HG03060 (cell line): ENCODE data around the gene MARCHF9.

Experiments used
- ATAC-seq: cut with Tn5 transposase; IDR thresholded peaks from one replicate; pipeline ENCODE4 v1.9.1; 2021; ENCODE audit warnings: low read depth, moderate number of reproducible peaks; ENCODE audit not compliant: unreplicated experiment

The MARCHF9 gene

DNA sequence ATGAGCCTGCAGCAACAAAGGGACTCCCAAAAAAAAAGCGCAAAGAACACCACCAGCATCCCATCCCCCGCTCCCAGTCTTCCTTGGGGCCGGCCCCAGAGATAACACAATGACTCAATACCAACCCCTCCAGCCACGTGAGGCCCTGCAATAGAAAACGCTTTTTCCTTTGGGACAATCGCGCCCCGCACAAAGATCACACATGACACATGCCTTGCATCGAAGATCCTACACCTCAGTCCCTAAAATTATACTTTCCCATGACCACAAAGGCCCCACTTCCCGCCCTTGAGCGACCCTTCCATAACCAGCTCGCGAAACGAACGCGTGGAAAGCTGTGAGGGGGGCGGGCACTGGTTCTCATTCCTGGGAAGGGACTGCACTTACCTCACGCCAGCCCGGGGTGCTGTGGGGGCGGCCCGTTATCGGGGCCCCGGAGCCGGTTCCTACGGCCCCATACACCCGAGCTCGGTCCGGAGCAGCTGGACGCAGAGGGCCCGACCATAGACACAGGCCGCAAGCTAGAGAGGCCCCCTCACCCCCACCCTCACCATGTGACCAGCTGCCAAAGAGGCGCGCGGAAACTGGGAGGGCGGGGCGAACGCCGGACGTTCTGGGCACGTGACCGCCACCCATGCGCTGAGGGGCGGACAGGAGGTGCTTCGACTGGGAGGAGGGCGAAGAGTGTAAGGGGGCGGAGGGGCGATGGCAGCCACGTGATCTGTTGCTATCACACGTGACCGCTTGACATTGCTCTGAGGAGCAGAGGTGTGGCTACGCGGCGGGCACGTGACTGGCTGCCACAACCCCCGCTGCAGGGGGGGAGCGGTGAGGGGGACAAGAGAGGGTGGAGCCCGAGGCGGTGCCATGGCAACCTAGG lies 2.9 kb upstream of the MARCHF9 start, which contains the start of gene CDK4:
TSS of gene CDK4 (minus strand) at position 523 of the 880 bp plus-strand sequence. CDS start 593 bp downstream, outside the sequence.
- ATAC-seq, result peak; percentile 71

DNA sequence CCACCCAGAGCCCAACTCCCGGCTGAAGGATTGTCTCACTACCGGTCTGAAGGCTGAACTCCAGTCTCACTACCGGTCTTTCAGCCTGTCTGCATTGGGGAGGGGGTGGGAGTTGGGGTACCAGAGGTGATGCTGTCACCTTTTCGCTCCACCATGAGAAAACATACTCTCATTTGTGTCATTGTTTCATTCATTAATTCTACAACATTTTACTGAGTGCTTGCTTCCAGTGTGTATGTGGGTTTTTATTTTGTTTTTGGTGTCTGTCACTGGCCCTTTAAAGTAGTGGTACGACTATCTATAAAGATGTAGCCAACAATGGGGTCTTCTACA lies 2.3 kb upstream of the MARCHF9 start:
- ATAC-seq, result no peak

DNA sequence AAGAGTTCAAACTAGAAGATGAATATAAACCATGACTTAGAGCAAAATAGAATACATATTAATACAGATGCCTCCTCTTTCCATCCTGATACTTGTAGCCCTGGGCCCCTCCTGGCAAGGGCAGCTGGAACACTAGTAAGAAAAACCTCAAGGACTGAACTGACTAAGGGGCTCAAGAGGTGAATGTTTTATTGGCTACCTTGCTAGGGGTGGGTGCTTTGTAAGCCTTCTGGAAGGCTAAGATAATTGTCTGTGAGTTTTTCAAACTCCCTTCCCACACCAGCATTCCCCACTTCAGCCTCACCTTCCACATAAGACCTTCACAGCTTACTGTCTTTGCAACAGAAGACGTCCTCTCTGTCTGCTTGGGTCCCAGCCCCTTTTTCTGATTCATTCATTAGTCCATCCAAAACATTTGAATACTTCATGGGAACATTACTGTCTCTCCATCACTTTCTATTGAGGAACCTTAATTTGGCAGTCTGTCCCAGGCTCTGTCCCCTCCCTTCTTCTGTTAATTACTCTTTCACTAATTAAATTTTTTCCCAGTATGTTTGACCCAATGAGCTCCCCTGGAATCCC lies 1.1 kb upstream of the MARCHF9 start:
- no peak for ATAC-seq

DNA sequence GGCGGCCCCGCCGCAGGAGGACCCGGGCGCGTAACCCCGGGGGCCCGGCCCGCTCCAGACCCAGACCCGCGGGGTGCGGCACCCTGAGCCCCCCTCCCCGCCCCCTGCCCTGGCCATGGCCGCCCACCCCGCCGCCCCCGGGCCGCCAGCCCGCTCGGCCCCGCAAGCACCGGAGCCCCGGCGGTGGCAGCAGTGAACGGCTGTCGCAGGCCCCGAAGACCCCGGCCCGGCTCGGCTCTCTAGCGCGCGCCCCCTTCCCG lies 221 bp downstream of the MARCHF9 start:
- no peak for ATAC-seq

DNA sequence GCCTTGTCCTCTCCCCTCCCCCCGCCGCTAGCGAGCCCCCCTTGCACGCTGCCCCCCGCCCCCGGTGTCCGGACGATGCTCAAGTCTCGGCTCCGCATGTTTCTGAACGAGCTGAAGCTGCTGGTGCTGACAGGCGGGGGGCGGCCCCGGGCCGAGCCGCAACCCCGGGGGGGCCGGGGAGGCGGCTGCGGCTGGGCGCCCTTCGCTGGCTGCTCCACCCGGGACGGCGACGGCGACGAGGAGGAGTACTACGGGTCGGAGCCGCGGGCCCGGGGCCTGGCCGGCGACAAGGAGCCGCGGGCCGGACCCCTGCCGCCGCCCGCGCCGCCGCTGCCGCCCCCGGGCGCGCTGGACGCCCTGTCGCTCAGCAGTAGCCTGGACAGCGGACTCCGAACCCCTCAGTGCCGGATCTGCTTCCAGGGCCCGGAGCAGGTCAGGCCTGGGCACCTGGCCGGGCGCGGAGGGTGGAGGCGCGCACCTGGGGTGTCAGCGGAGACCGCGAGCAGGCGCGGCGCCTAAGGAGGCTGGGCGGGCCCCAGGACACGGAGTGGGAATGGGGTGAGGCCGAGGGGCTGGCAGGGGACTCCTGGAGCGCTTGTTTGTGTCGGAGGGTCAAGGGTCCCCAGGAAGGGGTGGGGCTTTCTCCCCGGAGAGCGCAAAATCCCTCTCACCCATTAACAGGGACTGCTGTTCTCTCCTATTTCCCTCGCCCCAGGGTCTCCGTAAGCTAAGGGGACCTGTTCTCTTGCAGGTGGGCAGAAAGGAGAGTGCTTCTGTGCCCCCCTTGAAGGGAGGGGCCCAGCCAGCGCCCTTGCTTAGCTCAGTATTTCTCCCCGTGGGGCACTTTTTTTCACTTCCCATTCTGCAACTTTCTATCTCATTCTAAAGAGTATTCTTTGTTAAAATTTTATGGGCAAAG lies 810 bp downstream of the MARCHF9 start:
- no peak for ATAC-seq

DNA sequence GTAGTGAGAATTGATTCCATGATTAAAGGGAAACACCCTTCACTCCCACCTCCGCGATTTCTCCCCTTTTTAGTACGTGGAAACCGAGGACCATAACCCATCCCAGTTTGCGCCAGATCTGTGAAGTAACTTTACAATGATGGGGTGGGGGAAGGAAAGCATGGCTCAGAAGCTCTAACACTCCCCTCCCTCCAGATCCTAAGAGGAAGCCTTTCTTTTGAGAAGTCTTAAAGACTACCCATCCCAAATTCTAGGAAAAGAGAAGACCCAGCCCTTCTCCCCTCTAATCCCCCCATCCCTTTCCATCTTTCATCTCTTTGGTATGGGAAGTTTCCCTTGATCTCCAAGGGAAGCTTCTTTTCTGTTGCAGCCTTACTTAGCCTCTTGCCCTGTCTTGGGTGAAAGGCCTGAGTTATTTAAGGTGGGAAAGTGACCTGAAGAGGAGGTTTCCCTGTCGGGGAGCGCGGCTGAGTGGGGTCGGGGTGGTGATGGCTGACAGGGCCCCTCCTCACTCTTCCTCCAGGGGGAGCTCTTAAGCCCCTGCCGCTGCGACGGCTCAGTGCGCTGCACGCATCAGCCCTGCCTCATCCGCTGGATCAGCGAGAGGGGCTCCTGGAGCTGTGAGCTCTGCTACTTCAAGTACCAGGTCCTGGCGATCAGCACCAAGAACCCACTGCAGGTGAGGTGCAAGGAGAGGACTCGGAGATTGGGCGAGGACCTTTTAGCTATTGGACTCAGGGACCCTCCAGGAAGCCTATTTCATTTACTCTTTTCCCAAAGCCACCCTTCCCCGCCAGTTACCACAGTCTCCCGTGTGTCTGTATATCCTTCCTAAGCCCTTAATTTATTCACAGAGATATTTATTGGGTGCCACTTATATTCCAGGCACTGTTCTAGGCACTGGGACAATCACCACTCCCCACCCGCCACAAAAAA lies 1.8 kb downstream of the MARCHF9 start:
- ATAC-seq, result no peak

DNA sequence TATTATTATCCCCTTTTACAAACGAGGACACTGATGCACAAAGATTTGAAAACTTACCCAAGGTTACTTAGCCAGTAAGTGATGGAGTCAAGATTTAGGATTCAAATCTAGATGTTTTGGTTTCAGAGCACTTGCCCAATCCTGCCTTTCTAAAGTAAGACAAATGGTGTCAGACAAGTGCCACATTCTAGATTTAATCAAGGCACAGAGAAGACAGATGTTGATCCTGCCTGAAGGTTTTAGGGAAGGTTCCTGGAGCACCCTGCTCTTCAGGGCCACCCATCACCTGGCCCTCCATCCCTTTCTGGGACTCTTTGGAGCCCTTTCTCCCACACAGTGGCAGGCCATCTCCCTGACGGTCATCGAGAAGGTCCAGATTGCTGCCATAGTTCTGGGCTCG lies 2.9 kb downstream of the MARCHF9 start:
- ATAC-seq, result no peak

DNA sequence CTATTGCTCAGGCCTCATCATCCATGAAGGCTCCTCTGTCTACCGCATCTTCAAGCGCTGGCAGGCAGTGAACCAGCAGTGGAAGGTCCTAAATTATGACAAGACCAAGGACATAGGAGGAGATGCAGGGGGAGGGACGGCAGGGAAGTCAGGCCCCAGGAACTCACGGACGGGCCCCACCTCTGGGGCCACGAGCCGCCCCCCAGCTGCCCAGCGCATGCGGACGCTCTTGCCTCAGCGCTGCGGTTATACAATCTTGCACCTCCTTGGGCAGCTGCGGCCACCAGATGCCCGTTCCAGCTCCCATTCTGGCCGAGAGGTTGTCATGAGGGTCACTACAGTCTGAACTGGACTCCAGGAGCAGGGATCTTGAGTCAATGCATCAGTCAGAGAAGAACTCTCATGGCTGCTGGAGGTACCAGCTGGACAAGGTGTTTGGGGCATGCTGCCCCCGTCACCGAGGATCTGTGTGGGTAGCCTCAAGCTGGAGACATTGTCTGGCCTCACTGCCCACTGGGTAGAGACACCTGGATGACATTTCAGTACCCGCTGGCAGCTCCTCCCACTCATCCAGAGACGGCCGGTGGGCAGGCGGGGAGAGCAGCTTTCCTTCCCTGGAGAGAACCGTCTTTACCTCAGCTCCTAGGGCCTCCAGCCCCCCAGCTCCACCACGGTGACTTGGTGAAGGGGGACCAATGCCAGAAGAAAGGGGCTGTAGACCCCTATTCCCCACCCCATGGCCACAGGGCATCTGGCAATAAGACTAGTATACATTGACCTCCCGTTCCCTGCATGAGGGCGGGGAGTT lies 3.9 kb downstream of the MARCHF9 start:
- ATAC-seq, result no peak

DNA sequence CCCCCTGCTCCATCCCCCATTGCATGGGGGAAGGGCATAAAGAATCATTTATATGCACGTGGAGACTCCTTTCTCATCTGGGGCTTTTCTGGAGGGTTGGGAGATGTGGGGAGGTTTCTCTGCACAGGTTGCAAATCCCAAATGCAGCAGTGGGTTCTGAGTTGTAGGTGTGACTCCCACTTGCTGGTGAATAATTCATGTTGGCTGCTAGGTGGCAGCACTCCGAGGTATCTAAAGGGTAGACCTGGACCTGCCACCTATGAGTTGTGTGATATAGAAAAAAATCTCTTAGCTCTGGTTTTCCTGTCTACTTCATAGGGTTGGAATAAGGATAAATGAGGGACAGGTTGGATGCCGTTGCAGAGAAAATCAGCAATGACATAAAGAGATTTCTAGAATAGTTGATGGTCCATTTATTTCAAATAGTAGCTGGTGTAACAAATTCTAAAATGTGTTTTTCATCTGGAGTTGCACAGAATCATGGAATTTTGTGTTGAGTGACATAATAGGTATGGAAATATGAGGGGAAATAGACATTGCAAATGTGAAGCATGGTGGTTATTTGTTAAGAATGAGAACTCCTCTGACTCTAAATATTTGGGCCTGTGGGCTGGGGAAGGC lies 4.6 kb downstream of the MARCHF9 start:
- ATAC-seq, result no peak

DNA sequence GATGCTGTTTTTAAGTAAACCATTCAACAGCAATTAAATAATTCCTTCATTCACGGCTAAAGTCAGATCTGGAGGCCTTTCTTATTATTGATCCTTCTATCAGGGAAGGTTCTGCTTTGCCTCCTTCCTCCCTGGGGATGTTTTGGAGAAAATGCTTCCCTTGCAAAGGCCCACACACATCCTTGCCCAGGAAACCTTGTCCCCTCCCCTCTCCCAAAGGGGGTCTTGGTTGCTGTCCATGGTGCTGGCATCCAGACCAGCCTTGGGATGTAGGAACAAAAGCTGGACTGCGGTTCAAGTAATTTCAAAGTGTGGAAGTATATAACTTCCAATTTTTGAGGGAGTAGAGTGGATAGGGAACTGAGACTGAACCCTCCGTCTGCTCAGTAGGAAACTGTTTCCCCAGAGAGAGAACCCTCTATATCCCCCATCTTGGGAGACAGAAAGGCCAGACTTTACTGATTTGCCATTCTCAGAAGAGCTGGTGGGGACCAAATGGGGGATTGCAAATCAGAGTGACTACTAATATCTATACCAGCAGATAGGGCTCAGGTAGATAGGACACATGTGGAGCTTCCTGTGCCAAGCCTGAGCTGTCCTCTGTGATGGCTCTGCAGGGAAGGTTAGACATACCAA lies 5.6 kb downstream of the MARCHF9 start:
- ATAC-seq, result no peak

DNA sequence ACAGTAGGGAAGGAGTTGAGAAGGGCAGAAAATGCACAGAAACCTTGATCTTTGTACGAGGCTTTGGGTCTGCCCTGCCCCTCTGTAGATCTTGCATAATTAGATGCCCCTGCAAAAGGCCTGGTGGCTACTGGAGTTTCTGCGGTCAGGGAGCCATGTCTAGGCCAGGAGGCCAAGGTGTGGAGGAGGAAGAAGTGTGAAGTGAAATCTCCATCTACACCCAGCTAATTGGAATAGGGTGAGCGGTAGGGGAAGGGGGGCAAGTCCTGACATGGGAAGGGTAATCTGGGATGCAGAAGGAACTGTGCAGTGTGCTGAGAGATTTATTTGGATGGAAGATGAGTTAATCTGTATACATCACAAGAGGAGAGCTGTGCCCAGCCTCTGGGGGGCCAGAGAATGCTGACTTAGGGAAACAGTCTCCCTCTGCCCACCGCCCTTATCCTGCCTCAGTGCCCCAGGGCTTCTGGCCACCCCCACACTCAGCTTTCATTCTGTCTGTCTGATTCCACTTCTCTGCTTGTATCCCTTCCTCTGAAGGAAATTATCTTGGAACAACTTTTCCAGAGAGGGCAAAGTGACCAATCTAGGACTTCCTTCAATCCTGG lies 6.6 kb downstream of the MARCHF9 start:
- no peak for ATAC-seq

DNA sequence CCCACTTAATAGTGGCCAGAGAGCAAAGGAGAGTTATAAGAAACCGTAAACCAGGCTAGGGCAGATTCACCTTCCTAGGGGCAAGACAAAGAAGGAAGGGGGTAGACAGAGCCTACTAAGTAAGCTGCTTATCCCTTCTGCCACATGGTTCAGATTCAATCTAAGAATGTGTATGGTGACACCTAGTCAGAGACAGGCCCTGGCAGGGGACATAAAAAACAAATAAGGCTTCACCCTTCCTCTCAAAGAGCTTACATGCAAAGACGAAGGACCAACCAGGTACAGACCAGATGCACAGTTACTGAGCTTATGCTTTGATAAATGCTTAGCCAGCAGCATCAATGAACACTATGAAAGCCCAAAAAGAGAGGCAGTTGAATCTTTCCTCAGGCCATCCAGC lies 7.6 kb downstream of the MARCHF9 start:
- no peak for ATAC-seq

DNA sequence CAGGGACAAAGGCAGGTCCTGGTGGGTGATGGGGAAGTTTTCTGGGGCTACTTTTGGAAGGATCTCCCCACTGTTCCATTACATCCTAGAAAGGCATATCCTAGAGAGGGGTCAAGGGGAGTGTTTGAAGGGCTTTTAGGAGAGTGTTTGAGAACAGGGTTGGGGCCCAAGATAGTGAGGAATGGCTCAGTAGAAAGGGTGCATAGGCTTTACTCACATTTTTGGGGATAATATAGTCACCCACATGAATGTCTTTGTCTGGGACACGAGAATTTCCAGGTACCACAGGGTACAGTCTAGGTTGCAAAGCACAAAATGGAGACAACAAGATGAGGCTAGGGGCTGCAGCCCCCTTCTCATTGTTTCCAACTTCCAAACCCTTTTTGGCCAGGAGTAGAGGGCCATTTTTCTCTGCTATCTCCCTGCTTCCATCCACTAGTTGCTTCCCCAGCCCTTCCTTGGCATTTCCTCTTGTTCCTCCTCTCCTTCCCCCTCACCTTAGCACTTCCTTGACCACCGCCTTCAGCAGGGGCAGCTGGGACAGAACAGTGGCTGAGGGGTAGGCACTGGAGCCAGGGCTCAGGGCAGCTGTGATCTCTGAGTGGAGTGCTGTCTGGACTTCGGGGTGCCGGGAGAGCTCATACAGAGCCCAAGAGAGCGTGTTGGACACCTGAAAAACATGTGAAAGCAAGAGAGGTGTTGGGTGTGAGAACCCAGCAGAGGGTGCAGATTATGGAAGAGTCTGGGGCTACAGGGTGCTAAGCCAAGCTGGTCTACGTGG lies 9.2 kb downstream of the MARCHF9 start:
- no peak for ATAC-seq

DNA sequence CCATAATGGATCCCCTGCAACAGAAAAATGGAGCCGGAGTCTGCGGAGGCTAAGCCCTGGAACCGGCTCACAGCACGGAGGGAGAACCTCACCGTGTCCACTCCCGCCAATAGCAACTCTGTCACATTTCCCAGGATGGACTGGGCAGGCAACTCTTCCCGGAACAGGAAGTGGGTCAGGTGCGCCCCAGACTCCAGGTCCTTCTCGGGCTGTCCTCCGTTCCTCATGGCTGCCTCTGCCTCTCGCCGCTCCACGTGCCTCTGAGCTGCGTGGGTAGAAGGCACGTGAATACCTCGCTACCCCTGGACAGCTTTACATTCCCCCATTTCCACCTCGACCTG lies 9.7 kb downstream of the MARCHF9 start:
- ATAC-seq, result no peak

DNA sequence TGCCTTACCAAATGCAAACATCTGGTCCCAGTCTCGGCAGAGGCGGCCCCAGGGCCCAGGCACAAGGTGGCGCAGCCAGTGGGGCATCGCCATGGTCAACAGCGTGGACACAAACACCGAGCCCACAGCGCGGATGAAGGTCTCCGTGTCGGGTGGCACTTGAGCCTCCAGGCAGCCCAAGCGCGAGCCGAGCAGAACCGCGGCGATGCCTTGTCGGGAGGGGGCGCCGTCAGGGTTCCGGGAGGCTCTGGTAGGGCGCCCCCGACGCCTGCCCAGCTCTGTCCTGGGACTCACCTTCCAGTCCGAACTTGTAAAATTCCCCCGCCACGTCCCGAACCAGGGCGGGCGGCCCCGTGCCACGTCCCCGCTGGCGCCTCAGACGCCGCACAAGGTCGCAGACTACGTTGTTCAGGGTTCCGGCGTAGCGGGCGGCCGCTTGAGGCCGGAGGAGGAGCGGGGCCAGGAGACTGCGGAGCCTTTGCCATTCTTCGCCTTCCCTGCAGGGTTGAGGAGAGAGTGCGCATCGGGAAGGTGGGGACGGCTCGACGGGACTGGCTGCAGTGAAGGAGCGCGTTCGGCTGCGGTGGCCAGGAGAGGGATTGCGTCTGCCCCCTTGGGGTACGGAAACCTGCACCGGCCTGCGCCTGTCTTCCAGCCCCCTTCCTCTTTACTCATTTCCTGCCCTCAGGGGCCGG lies 10.2 kb downstream of the MARCHF9 start:
- ATAC-seq, result no peak

DNA sequence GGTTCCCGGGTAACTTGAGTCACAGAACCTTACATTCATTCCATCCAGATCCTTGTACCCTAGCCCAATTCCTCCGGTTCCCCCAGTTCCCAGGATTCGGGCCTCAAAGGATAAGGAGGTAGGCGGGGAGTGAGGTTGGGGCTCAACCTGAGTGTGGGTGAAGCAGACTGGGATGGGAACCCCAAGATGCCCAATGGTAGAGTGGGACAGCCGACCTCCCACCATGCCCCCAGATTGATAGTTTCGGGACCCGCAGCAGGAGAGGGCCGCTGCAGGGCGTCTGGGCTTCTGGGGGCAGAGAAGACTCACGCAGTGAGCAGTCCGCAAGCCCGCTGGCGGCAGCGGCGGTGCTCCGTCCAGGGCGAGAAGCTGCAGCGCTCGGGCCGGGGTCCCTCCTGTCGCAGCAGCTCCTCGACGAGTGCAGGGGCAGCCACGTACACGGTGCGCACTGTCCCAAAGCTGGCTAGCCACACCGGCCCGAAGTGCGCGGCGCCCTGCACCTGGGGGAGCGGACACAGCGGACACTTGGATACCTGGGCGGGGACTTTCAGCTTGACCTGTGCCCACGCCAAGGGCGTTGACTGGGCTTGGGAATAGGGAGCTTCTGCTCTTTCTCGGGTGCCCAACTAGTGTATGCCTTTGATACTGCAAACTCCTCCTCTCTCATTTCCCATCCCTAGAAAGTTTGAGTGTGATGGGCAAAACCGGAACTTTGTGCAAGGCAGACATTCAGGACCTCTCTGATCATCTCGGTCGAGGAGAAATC lies 11.0 kb downstream of the MARCHF9 start:
- no peak for ATAC-seq
